Muscle of arm (tissue), 12 donors: ENCODE data around the gene CFH. TPM values are rescaled to one million over a fixed set of nuclear protein-coding genes. Genes with fewer than 3 reads are reported as not detected.
"Not testable (repeated sequence)": the region's sequence is repeated elsewhere in the genome, so short reads cannot be mapped to it uniquely, and the experiment has no call there.

Experiments used
- DNase-seq: peaks from one replicate; pipeline ENCODE4 v3.0.0-alpha.2; 2013
- polyA plus RNA-seq, 12 donors: library from polyadenylated mRNA; unstranded; fragments of 120-200 nt; gene quantifications; one replicate each; pipeline ENCODE4 v1.2.1, GENCODE V29; 2013; ENCODE audit not compliant: insufficient read length in 12 of 12

Gene CFH
- polyA plus RNA-seq, 12 donors, result 51.4 to 131 (median 111) TPM; not detected in 1

GRCh38 chr1:196660272-196660671 is 8.4 kb downstream of the CFH start:
- DNase-seq, result no peak

GRCh38 chr1:196660852-196661251 is 9.0 kb downstream of the CFH start:
- DNase-seq, result peak; percentile 50

- DNase-seq, result no peak
Observed at GRCh38 chr1:196661345-196661744, 9.5 kb downstream of the CFH start.

- DNase-seq, result no peak
Observed at GRCh38 chr1:196667131-196667530, 15.3 kb downstream of the CFH start.

- DNase-seq, result no peak
Observed at GRCh38 chr1:196669051-196669450, 17.2 kb downstream of the CFH start.

GRCh38 chr1:196669693-196670092 is 17.9 kb downstream of the CFH start:
- no peak for DNase-seq

- no peak for DNase-seq
Observed at GRCh38 chr1:196674908-196675307, 23.1 kb downstream of the CFH start.

- no peak for DNase-seq
Observed at GRCh38 chr1:196677781-196678509, 26.1 kb downstream of the CFH start.

- no peak for DNase-seq
Observed at GRCh38 chr1:196678510-196678884, 26.7 kb downstream of the CFH start.

- DNase-seq, result no peak
Observed at GRCh38 chr1:196680107-196680506, 28.3 kb downstream of the CFH start.

GRCh38 chr1:196684476-196684875 is 32.6 kb downstream of the CFH start:
- no peak for DNase-seq

GRCh38 chr1:196685506-196685905 is 33.7 kb downstream of the CFH start:
- DNase-seq, result no peak

GRCh38 chr1:196689001-196689400 is 37.2 kb downstream of the CFH start:
- no peak for DNase-seq

- DNase-seq, result no peak
Observed at GRCh38 chr1:196690582-196690981, 38.7 kb downstream of the CFH start.

GRCh38 chr1:196698993-196699392 is 47.1 kb downstream of the CFH start:
- DNase-seq, result no peak

GRCh38 chr1:196701144-196701543 is 49.3 kb downstream of the CFH start:
- no peak for DNase-seq

- not testable (repeated sequence) for DNase-seq
Observed at GRCh38 chr1:196709892-196710291, 58.0 kb downstream of the CFH start.

GRCh38 chr1:196717868-196718267 is 66.0 kb downstream of the CFH start:
- no peak for DNase-seq

GRCh38 chr1:196723325-196724185 is 71.7 kb downstream of the CFH start:
- DNase-seq, result no peak

- no peak for DNase-seq
Observed at GRCh38 chr1:196732526-196732925, 80.7 kb downstream of the CFH start.

- no peak for DNase-seq
Observed at GRCh38 chr1:196733091-196733970, 81.5 kb downstream of the CFH start.

GRCh38 chr1:196734006-196734405 is 82.2 kb downstream of the CFH start:
- no peak for DNase-seq
